Measurements from ENCODE around the gene SLC41A3. TPM values are rescaled to one million over a fixed set of nuclear protein-coding genes. Genes with fewer than 3 reads are reported as not detected.

Gene SLC41A3
- total RNA-seq, 3 donors from 2014 or later: 23.0 to 33.9 (median 31.2) TPM

- TF ChIP-seq CTCF (IDR thresholded peaks at IDR 0.05): no peak
- Histone ChIP-seq H3K4me1 (ENCODE audit: low read depth) (no peaks in the 10 kb centered on the region), H3K9me3 (no peaks in the 10 kb centered on the region), H3K4me3 (no peak overlapping the region), H3K36me3 (ENCODE audit: low read depth) (no peaks in the 10 kb centered on the region)
- ATAC-seq (peak; percentile 44), DNase-seq (peak in 1 of 3 donors; percentile 17)
- intact Hi-C loops (cut with DNase I, micrococcal nuclease): no loop called here
Observed at GRCh38 chr3:126119008-126119675, 35.2 kb upstream of the SLC41A3 start.

GRCh38 chr3:126118591-126118990 lies 34.7 kb upstream of the SLC41A3 start:
- Histone ChIP-seq H3K4me3 (no peak overlapping the region), H3K36me3 (ENCODE audit: low read depth) (no peaks in the 10 kb centered on the region), H3K9me3 (no peaks in the 10 kb centered on the region), H3K4me1 (ENCODE audit: low read depth) (no peaks in the 10 kb centered on the region)
- DNase-seq: peak in 1 of 3 donors; percentile 5
- no peak for ATAC-seq
- intact Hi-C loops (cut with DNase I, micrococcal nuclease): no loop called here
- no peak for TF ChIP-seq CTCF (IDR thresholded peaks at IDR 0.05)

- intact Hi-C loops (cut with DNase I, micrococcal nuclease): no loop called here
- H3K4me3 ChIP-seq: no peak overlapping the region
- DNase-seq (peak in 1 of 3 donors; percentile 14), ATAC-seq (no peak)
- no peaks in the 10 kb centered on the region for H3K36me3 ChIP-seq (ENCODE audit: low read depth)
- no peaks in the 10 kb centered on the region for H3K9me3 ChIP-seq
- no peaks in the 10 kb centered on the region for H3K4me1 ChIP-seq (ENCODE audit: low read depth)
- TF ChIP-seq CTCF (IDR thresholded peaks at IDR 0.05): no peak
Observed at GRCh38 chr3:126117786-126118185, 33.9 kb upstream of the SLC41A3 start.

GRCh38 chr3:126117212-126117611 lies 33.3 kb upstream of the SLC41A3 start:
- no peak for ATAC-seq
- intact Hi-C loops (cut with DNase I, micrococcal nuclease): no loop called here
- no peaks in the 10 kb centered on the region for H3K36me3 ChIP-seq (ENCODE audit: low read depth)

GRCh38 chr3:126116526-126116925 lies 32.6 kb upstream of the SLC41A3 start:
- Histone ChIP-seq H3K9me3 (no peaks in the 10 kb centered on the region), H3K4me1 (ENCODE audit: low read depth) (no peaks in the 10 kb centered on the region), H3K36me3 (ENCODE audit: low read depth) (no peaks in the 10 kb centered on the region), H3K4me3 (no peak overlapping the region)
- intact Hi-C loops (cut with DNase I, micrococcal nuclease): no loop called here
- DNase-seq (no peak), ATAC-seq (no peak)
- no peak for TF ChIP-seq CTCF (IDR thresholded peaks at IDR 0.05)

More at GRCh38 chr3:126117212-126117611, 33.3 kb upstream of the SLC41A3 start:
- Histone ChIP-seq H3K9me3 (no peaks in the 10 kb centered on the region), H3K4me3 (no peak overlapping the region), H3K4me1 (ENCODE audit: low read depth) (no peaks in the 10 kb centered on the region)
- no peak for TF ChIP-seq CTCF (IDR thresholded peaks at IDR 0.05)
- no peak for DNase-seq

Measured in mucosa of descending colon (tissue), 3 donors.